Kidney epithelial cell (primary cell): ENCODE results near the gene CFAP299. TPM values are rescaled to one million over a fixed set of nuclear protein-coding genes. Genes with fewer than 3 reads are reported as not detected.
"Not testable (repeated sequence)": the region's sequence is repeated elsewhere in the genome, so short reads cannot be mapped to it uniquely, and the experiment has no call there.

Experiments used
- DNase-seq: peaks from one replicate; pipeline ENCODE4 v3.0.0-alpha.2; 2010; ENCODE audit warnings: low read depth
- H3K27me3 ChIP-seq: 2 replicates; pipeline ENCODE4 v1.6.0; 2011; ENCODE audit warnings: low read length; ENCODE audit not compliant: control insufficient read depth, insufficient read depth
- H3K36me3 ChIP-seq: 2 replicates; pipeline ENCODE4 v1.5.1; 2011; ENCODE audit warnings: low read length; ENCODE audit not compliant: control insufficient read depth, insufficient read depth
- H3K4me3 ChIP-seq: 2 replicates; pipeline ENCODE4 v1.5.1; 2011; ENCODE audit warnings: low read depth, mild to moderate bottlenecking, control low read depth, low read length
- total RNA-seq: library from RNA; depleted of rRNA; stranded (reverse); fragments of >200 nt; gene quantifications from 2 replicates; pipeline ENCODE4 v1.2.3, GENCODE V29; 2015
- TF ChIP-seq, protein P1 (sequence below): IDR thresholded peaks from 2 replicates; pipeline ENCODE4 v1.5.1; 2011; ENCODE audit warnings: mild to moderate bottlenecking, moderate library complexity, low read length, control low read depth, inconsistent platforms; ENCODE audit not compliant: insufficient read depth, poor library complexity, severe bottlenecking

The CFAP299 gene
- total RNA-seq, 1 donor from 2014 or later = not detected

DNA sequence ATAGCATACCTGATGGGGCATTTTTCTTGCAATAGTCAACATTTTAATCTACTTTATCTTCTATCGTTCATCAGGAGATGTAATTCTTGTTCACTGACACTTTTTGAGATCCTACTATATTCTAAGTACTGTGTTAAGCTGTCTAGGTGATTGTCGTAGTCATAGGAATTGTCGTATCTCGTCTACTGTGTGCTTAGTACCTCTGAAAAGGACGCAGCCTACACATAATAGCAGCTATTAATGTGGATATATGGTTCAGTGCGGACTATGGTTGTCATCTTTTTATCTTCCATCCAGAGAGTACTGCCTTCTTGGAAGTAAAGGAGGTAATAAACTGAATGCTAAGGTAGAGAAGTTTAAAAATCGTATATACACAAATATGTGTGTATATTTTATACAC, 21.9 kb upstream of the CFAP299 start:
- no peak overlapping the region for H3K4me3 ChIP-seq
- no peaks in the 10 kb centered on the region for H3K36me3 ChIP-seq
- TF ChIP-seq, protein P1, sequence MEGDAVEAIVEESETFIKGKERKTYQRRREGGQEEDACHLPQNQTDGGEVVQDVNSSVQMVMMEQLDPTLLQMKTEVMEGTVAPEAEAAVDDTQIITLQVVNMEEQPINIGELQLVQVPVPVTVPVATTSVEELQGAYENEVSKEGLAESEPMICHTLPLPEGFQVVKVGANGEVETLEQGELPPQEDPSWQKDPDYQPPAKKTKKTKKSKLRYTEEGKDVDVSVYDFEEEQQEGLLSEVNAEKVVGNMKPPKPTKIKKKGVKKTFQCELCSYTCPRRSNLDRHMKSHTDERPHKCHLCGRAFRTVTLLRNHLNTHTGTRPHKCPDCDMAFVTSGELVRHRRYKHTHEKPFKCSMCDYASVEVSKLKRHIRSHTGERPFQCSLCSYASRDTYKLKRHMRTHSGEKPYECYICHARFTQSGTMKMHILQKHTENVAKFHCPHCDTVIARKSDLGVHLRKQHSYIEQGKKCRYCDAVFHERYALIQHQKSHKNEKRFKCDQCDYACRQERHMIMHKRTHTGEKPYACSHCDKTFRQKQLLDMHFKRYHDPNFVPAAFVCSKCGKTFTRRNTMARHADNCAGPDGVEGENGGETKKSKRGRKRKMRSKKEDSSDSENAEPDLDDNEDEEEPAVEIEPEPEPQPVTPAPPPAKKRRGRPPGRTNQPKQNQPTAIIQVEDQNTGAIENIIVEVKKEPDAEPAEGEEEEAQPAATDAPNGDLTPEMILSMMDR = no peak
- no peak for DNase-seq
- no peaks in the 10 kb centered on the region for H3K27me3 ChIP-seq

DNA sequence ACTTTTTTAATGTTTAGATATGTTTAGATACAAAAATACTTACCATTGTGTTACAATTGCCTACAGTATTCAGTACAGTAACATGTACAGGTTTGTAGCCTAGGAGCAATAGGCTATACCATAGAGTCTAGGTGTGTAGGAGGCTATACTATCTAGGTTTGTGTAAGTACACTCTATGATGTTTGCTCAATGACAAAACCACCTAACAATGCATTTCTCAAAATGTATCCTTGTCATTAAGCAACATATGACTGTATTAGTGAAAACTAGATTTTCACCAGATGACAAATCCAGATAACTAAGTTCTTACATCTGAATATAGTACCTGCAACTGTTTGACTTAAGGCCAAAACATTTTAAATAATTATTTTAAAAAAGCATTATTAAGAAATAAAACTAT, 19.7 kb upstream of the CFAP299 start:
- not testable (repeated sequence) for DNase-seq, H3K27me3 ChIP-seq, H3K36me3 ChIP-seq, H3K4me3 ChIP-seq

DNA sequence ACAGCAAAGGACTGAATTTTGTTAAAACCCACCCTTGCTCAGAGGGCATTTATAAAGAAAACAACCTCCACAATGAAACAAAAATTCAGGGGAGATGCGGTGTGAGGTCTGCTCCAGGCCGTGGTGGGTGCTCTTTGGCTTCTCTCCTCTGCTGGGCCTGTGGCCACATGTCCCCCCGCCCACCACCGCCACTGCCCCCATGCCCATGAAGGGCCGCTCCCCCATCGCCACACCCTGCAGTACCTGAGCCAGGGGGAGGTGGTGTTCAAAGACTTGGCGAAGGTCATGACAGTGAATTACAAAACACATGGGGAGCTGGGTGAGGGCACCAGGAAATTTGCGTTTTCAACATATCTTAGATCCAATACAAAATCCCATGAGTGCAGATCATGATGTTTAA, 14.2 kb upstream of the CFAP299 start:
- Histone ChIP-seq H3K4me3 (no peak overlapping the region), H3K27me3 (no peaks in the 10 kb centered on the region), H3K36me3 (no peaks in the 10 kb centered on the region)
- TF ChIP-seq, protein P1 = no peak
- no peak for DNase-seq

DNA sequence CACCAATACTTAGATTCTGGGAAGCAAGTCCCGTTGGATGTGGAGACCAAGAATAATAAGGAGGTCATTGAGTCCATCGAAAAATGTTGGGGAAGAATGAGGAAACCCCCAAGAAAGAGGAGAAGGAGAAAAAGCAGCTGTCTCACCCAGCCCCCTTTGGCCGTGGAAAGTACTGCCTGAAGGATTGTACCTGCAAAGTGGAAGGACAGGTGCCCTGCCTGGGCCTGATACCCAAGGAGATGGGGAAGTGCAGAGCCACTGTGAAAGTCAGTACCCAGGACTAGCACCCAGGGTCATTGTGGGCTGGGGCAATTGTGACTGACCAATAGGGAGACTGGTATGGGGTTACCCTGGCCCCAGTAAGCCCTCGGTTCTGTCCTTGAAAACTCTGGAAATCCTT, 13.8 kb upstream of the CFAP299 start:
- TF ChIP-seq, protein P1 = no peak
- no peak overlapping the region for H3K4me3 ChIP-seq
- H3K36me3 ChIP-seq = no peaks in the 10 kb centered on the region
- no peaks in the 10 kb centered on the region for H3K27me3 ChIP-seq
- DNase-seq = no peak

DNA sequence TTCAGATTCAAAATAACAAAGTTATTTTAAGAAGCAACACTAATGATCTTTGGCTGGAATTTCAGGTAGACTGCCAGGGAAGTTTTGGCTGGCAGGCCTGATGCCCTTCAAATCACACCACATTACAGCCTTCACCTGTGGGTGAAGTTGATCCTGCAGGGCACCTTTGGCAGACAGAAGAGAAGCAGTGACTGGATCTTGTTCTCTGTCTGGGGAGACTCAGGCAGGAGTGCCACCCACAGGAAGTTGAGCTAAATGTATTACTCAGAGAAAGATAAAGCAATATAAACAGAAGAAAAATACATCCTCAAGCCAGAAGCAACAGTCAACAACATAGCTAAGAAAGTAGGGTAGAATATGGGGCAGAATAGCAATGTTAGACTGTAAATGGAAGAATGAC, 12.8 kb upstream of the CFAP299 start:
- TF ChIP-seq, protein P1 = peak; percentile 48
- H3K27me3 ChIP-seq = no peaks in the 10 kb centered on the region
- DNase-seq = no peak
- H3K36me3 ChIP-seq = no peaks in the 10 kb centered on the region
- H3K4me3 ChIP-seq = no peak overlapping the region

DNA sequence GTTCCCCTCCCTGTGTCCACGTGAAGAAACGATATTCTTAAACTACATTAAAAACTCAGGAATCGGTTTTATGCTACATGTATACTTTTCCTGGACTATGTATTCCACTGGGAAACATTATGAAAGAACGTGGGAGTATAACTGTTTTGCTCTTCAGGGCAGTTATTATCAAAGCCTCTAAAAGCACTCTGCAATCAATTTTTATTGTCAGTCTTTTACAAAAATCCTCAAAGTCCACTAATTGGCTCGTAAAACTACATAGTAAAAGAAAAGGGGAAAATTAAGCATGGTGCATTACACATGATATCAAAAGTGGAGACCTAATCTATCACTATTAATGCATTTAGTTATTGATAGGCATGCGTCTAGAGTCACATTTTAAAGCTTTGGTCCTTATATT, 11.4 kb upstream of the CFAP299 start:
- no peak for DNase-seq
- no peaks in the 10 kb centered on the region for H3K27me3 ChIP-seq
- no peaks in the 10 kb centered on the region for H3K36me3 ChIP-seq
- TF ChIP-seq, protein P1 = no peak
- H3K4me3 ChIP-seq = no peak overlapping the region
